GM12878 (cell line): Measurements from ENCODE around the gene LYRM2. TPM values are rescaled to one million over a fixed set of nuclear protein-coding genes. Genes with fewer than 3 reads are reported as not detected.

ENCODE experiments used
- ATAC-seq: fragments of 200-7000 bp; cut with Tn5 transposase; 3 replicates; pipeline ENCODE4 v1.9.1; 2020; ENCODE audit warnings: mild to moderate bottlenecking, moderate library complexity
- BruUV-seq: library from RNA; stranded (reverse); fragments of 400-500 nt; replicated peaks from 2 replicates; lab custom pipeline; 2021; lab: Mats Ljungman, UMichigan
- CTCF ChIA-PET: fragments of 300-600 bp; sonication (Branson Sonifier 250); formaldehyde crosslinking; extraction: SDS; loops from one replicate; lab custom pipeline; 2021; ENCODE audit warnings: inconsistent platforms; lab: Yijun Ruan, JAX
- POLR2A ChIA-PET: fragments of 350-600 bp; formaldehyde crosslinking; extraction: SDS; loops from one replicate; lab custom pipeline; 2021; ENCODE audit warnings: inconsistent platforms; lab: Charles Lee
- RAD21 ChIA-PET: fragments of 300-600 bp; sonication (Branson Sonifier 250); formaldehyde crosslinking; loops from one replicate; lab custom pipeline; 2023; ENCODE audit warnings: antibody characterized with exemption; ENCODE audit not compliant: unreplicated experiment; lab: Charles Lee
- SMC1A ChIA-PET: fragments of 300-600 bp; sonication (Branson Sonifier 250); formaldehyde crosslinking; loops from one replicate; lab custom pipeline; 2023; ENCODE audit not compliant: unreplicated experiment, uncharacterized antibody; lab: Charles Lee
- DNase-seq: peaks from one replicate; pipeline ENCODE4 v3.0.0-alpha.2; 2011; ENCODE audit warnings: low read depth, low spot score
- FAIRE-seq: peaks from 3 replicates; lab custom pipeline; 2011; peaks lifted over from hg19 to GRCh38; lab: Jason Lieb, UNC
- H2AFZ ChIP-seq: 2 replicates; pipeline ENCODE4 v1.6.0; 2011; ENCODE audit warnings: low read depth, low read length, control low read depth; ENCODE audit not compliant: control insufficient read depth
- H3K27ac ChIP-seq: 2 replicates; pipeline ENCODE4 v1.5.1; 2011; ENCODE audit warnings: control low read depth; ENCODE audit not compliant: control insufficient read depth, insufficient read depth
- H3K27me3 ChIP-seq, 2 experiments: replicated peaks in 1 of 2; 2 replicates each; pipeline versions ENCODE4 v1.6.0 to v1.6.1; 2011; ENCODE audit warnings: low read length in 1 of 2; ENCODE audit not compliant: control insufficient read depth in 2 of 2, insufficient read depth in 2 of 2
- H3K36me3 ChIP-seq, 2 experiments: 2 replicates each; pipeline ENCODE4 v1.5.1; 2011; ENCODE audit warnings: low read length in 1 of 2; ENCODE audit not compliant: control insufficient read depth in 2 of 2, insufficient read depth in 2 of 2
- H3K4me1 ChIP-seq: 2 replicates; pipeline ENCODE4 v1.6.1; 2011; ENCODE audit warnings: mild to moderate bottlenecking, low read length, moderate library complexity, mixed read lengths; ENCODE audit not compliant: control insufficient read depth, insufficient read depth
- H3K4me2 ChIP-seq: 2 replicates; pipeline ENCODE4 v1.6.0; 2011; ENCODE audit warnings: control low read depth; ENCODE audit not compliant: control insufficient read depth, insufficient read depth
- H3K4me3 ChIP-seq: fragments of 200-600 bp; sonication (generic); 2 replicates; pipeline ENCODE4 v1.5.1; 2016
- H3K79me2 ChIP-seq: 2 replicates; pipeline ENCODE4 v1.6.0; 2011; ENCODE audit warnings: low read length; ENCODE audit not compliant: control insufficient read depth, insufficient read depth
- H3K9ac ChIP-seq: 2 replicates; pipeline ENCODE4 v1.8.0; 2011; ENCODE audit warnings: low read length, control low read depth, mixed read lengths; ENCODE audit not compliant: control insufficient read depth, insufficient read depth
- H3K9me3 ChIP-seq: replicated peaks from 3 replicates; pipeline ENCODE4 v1.5.1; 2011; ENCODE audit warnings: mild to moderate bottlenecking, low read length; ENCODE audit not compliant: control insufficient read depth, insufficient read depth
- H4K20me1 ChIP-seq: 2 replicates; pipeline ENCODE4 v1.6.0; 2011; ENCODE audit not compliant: control insufficient read depth, insufficient read depth
- ASH2L ChIP-seq: fragments of 300-600, 200-600 bp; sonication (generic); IDR thresholded peaks from 2 replicates; pipeline ENCODE4 v1.6.1; 2017; ENCODE audit warnings: low read depth, mild to moderate bottlenecking, borderline replicate concordance
- BCL11A ChIP-seq: IDR thresholded peaks from 2 replicates; pipeline ENCODE4 v1.6.1; 2011; ENCODE audit warnings: low read depth, low read length
- E2F8 ChIP-seq: fragments of 450-650 bp; IDR thresholded peaks from 2 replicates; pipeline ENCODE4 v1.6.1; 2018; ENCODE audit warnings: mild to moderate bottlenecking, low read depth, moderate library complexity; ENCODE audit not compliant: partially characterized antibody
- EED ChIP-seq: sonication (generic); IDR thresholded peaks from 2 replicates; pipeline ENCODE4 v1.6.1; 2016; ENCODE audit warnings: antibody characterized with exemption, low read depth
- HDAC2 ChIP-seq: fragments of 200-600 bp; sonication (generic); IDR thresholded peaks from 2 replicates; pipeline ENCODE4 v1.6.1; 2017
- JUNB ChIP-seq: IDR thresholded peaks from 2 replicates; pipeline ENCODE4 v1.6.1; 2016; ENCODE audit warnings: antibody characterized with exemption, mild to moderate bottlenecking
- KAT2A ChIP-seq: conservative IDR thresholded peaks from 2 replicates; pipeline ENCODE4 v1.6.1; 2011; ENCODE audit warnings: low read depth, low read length; ENCODE audit not compliant: control insufficient read depth
- NFIC ChIP-seq: IDR thresholded peaks from 2 replicates; pipeline ENCODE4 v1.6.1; 2012; ENCODE audit warnings: low read depth, mild to moderate bottlenecking, inconsistent platforms, low read length, moderate library complexity
- NR2C1 ChIP-seq: fragments of 450-650 bp; IDR thresholded peaks from 2 replicates; pipeline ENCODE4 v1.6.1; 2017; ENCODE audit warnings: antibody characterized with exemption, mild to moderate bottlenecking, moderate library complexity
- PBX3 ChIP-seq: IDR thresholded peaks from 2 replicates; pipeline ENCODE4 v1.6.1; 2011; ENCODE audit warnings: mild to moderate bottlenecking, low read depth, low read length, moderate library complexity; ENCODE audit not compliant: insufficient replicate concordance
- PKNOX1 ChIP-seq: fragments of 450-650 bp; IDR thresholded peaks from 2 replicates; pipeline ENCODE4 v1.6.1; 2016; ENCODE audit warnings: mild to moderate bottlenecking
- REST ChIP-seq: IDR thresholded peaks from 2 replicates; pipeline ENCODE4 v1.6.1; 2012; ENCODE audit warnings: mild to moderate bottlenecking, low read depth, low read length
- WGBS: methylation state at CpG from one replicate; pipeline ENCODE4 v1.1.6; 2016; ENCODE audit warnings: low lambda C conversion rate; ENCODE audit not compliant: insufficient replicate concordance, insufficient coverage; ENCODE audit errors: missing lambda C conversion rate; 5-methylcytosine and 5-hydroxymethylcytosine counted together
- in situ Hi-C: fragments of 300-500 bp; cut with MboI; formaldehyde crosslinking; loops from 9 replicates; pipeline ENCODE4 v1.14.3; 2018; ENCODE audit warnings: mixed read lengths
- intact Hi-C: fragments of 100-400 bp; cut with micrococcal nuclease; formaldehyde crosslinking; loops from one replicate; pipeline ENCODE4 v1.14.2; 2022; ENCODE audit not compliant: unreplicated experiment
- polyA plus RNA-seq, 11 experiments: library from polyadenylated mRNA; depleted of rRNA in 4 of 11; unstranded in 6 of 11; stranded (reverse) in 5 of 11; fragments of >200 nt; fragmentation: Nextera tagmentation in 4 of 11; fragmentation: Illumina TruSeq in 1 of 11; extraction: Ambion mirVana in 4 of 11; extraction: Trizol in 1 of 11; gene quantifications; 1 replicate in 1 of 11; 2 replicates in 10 of 11; pipeline versions ENCODE4 v1.2.1 to v1.2.3, GENCODE V29; 2011 to 2016; ENCODE audit warnings: inconsistent platforms in 2 of 11, missing spikeins in 2 of 11, low read depth in 1 of 11
- total RNA-seq, 4 experiments: library from RNA; depleted of rRNA in 3 of 4; stranded (reverse); fragments of >200 nt in 3 of 4; fragmentation: Illumina TruSeq in 1 of 4; extraction: Trizol in 1 of 4; gene quantifications; 2 replicates each; pipeline versions ENCODE4 v1.2.1 to v1.2.3, GENCODE V29; 2013 to 2021

Gene LYRM2
- total and polyA plus RNA-seq, 10 of the 15 experiments (the other 5 are each of a cell fraction or from before 2014, with no cell fraction given) = 17.2 to 75.0 (median 30.9) TPM

- no peak overlapping the region for H3K4me3 ChIP-seq
- H3K9ac ChIP-seq = no peak overlapping the region
- CTCF ChIA-PET = interaction anchor here (1.1 to 2.1 kb wide), 2 partner anchors 33 to 174 kb away, joined by 4 to 7 read pairs; partner anchors contain the start of gene LYRM2
- H4K20me1 ChIP-seq = no peaks in the 10 kb centered on the region
- no peak for TF ChIP-seq PKNOX1
- TF ChIP-seq E2F8 = no peak
- TF ChIP-seq BCL11A = no peak
- TF ChIP-seq JUNB = no peak
- TF ChIP-seq NFIC = no peak
- no peak for TF ChIP-seq PBX3
- TF ChIP-seq KAT2A = no peak
- no peak for TF ChIP-seq HDAC2
- no peak for TF ChIP-seq NR2C1
- TF ChIP-seq ASH2L = no peak
- TF ChIP-seq REST = no peak
- TF ChIP-seq EED = no peak
- SMC1A ChIA-PET = interaction anchor here (1.8 kb wide), 1 partner anchor 234 kb away, joined by 5 read pairs; no protein-coding TSS in a partner anchor
- no peaks in the 10 kb centered on the region for H3K4me1 ChIP-seq
- no peak for ATAC-seq
- no TSS peak for BruUV-seq
- in situ Hi-C loops = no loop called here
- H3K79me2 ChIP-seq = no peaks in the 10 kb centered on the region
- WGBS = 60% methylated on average over 5 of the region's 5 CpGs
- no peaks in the 10 kb centered on the region for H3K36me3 ChIP-seq
- H3K27me3 ChIP-seq = no peaks in the 10 kb centered on the region
- H3K4me2 ChIP-seq = no peak overlapping the region
- no peak overlapping the region for H3K27ac ChIP-seq
- no peaks in the 10 kb centered on the region for H3K9me3 ChIP-seq
- intact Hi-C loops = no loop called here
- POLR2A ChIA-PET = no interaction called here
- RAD21 ChIA-PET = interaction anchor here (1.3 kb wide), 1 partner anchor 174 kb away, joined by 3 read pairs; no protein-coding TSS in a partner anchor
- no peak overlapping the region for H2AFZ ChIP-seq
- DNase-seq = no peak
- no peak for FAIRE-seq
These were observed 32.7 kb downstream of the LYRM2 start for GRCh38 chr6:89605861-89606260.
